ENCODE measurements around the gene MAPK14.
"Not testable (repeated sequence)": the region's sequence is repeated elsewhere in the genome, so short reads cannot be mapped to it uniquely, and the experiment has no call there.

The MAPK14 gene

GRCh38 chr6:36124346-36124745 lies 96.7 kb downstream of the MAPK14 start:
- DNase-seq: not testable (repeated sequence)

GRCh38 chr6:36124881-36125280 lies 97.3 kb downstream of the MAPK14 start:
- DNase-seq: no peak

GRCh38 chr6:36125575-36125974 lies 98.0 kb downstream of the MAPK14 start:
- no peak for DNase-seq

GRCh38 chr6:36126121-36126520 lies 98.5 kb downstream of the MAPK14 start:
- no peak for DNase-seq

- DNase-seq: no peak
Observed at GRCh38 chr6:36126553-36127458, 99.2 kb downstream of the MAPK14 start.

- no peak for DNase-seq
Observed at GRCh38 chr6:36127462-36128016, 99.9 kb downstream of the MAPK14 start.

GRCh38 chr6:36128073-36128472 lies 100.5 kb downstream of the MAPK14 start:
- DNase-seq: no peak

GRCh38 chr6:36128793-36129192 lies 101.2 kb downstream of the MAPK14 start:
- DNase-seq: no peak

- not testable (repeated sequence) for DNase-seq
Observed at GRCh38 chr6:36129334-36129733, 101.7 kb downstream of the MAPK14 start.

- peak; percentile 31 for DNase-seq
Observed at GRCh38 chr6:36129941-36130666, 102.5 kb downstream of the MAPK14 start, which contains the start of gene MAPK13. Gene MAPK13, plus strand, starts transcription at chr6:36130513. Its CDS starts 70 bp downstream, at chr6:36130583.

- peak; percentile 70 for DNase-seq
Observed at GRCh38 chr6:36130667-36131510, 103.3 kb downstream of the MAPK14 start.

- peak; percentile 55 for DNase-seq
Observed at GRCh38 chr6:36131511-36132245, 104.1 kb downstream of the MAPK14 start.

- DNase-seq: no peak
Observed at GRCh38 chr6:36132246-36132895, 104.8 kb downstream of the MAPK14 start.

GRCh38 chr6:36133148-36133547 lies 105.5 kb downstream of the MAPK14 start:
- no peak for DNase-seq

GRCh38 chr6:36133912-36134311 lies 106.3 kb downstream of the MAPK14 start:
- no peak for DNase-seq

- DNase-seq: no peak
Observed at GRCh38 chr6:36135053-36135731, 107.6 kb downstream of the MAPK14 start.

- DNase-seq: no peak
Observed at GRCh38 chr6:36136034-36136433, 108.4 kb downstream of the MAPK14 start.

GRCh38 chr6:36136551-36136950 lies 108.9 kb downstream of the MAPK14 start:
- DNase-seq: no peak

- no peak for DNase-seq
Observed at GRCh38 chr6:36138667-36139066, 111.1 kb downstream of the MAPK14 start.

GRCh38 chr6:36139431-36139830 lies 111.8 kb downstream of the MAPK14 start:
- no peak for DNase-seq
